Common myeloid progenitor, CD34-positive (primary cell): ENCODE results near the gene PPA1.
A peak's percentile ranks its signal among the peaks of the same experiment; 100 is the strongest.

Source experiments
- CTCF ChIA-PET: fragments of 350-600 bp; sonication (Branson Sonifier 250); formaldehyde crosslinking; loops from one replicate; lab custom pipeline; 2021; ENCODE audit warnings: antibody characterized with exemption; lab: Charles Lee
- POLR2A ChIA-PET: fragments of 350-600 bp; sonication (Branson Sonifier 250); formaldehyde crosslinking; loops from one replicate; lab custom pipeline; 2021; ENCODE audit warnings: antibody characterized with exemption; lab: Charles Lee
- DNase-seq, 3 donors: peaks; one replicate each; pipeline versions ENCODE4 v3.0.0 to v3.0.0-alpha.2; 2013
- H3K27ac ChIP-seq, 2 experiments: 1 replicate in 1 of 2; 2 replicates in 1 of 2; pipeline ENCODE4 v1.7.0; 2013; ENCODE audit warnings: inconsistent platforms in 2 of 2, low read length in 2 of 2, mild to moderate bottlenecking in 2 of 2, low read depth in 1 of 2, moderate library complexity in 1 of 2; ENCODE audit not compliant: severe bottlenecking in 2 of 2, insufficient read depth in 1 of 2, poor library complexity in 1 of 2
- H3K27me3 ChIP-seq, 5 experiments: replicated peaks in 2 of 5; 1 replicate in 3 of 5; 2 replicates in 2 of 5; pipeline versions ENCODE4 v1.6.1 to v1.7.0; 2013; ENCODE audit warnings: low read length in 4 of 5, mild to moderate bottlenecking in 2 of 5, moderate library complexity in 2 of 5, inconsistent platforms in 1 of 5; ENCODE audit not compliant: insufficient read depth in 5 of 5, control insufficient read depth in 4 of 5
- H3K36me3 ChIP-seq, 4 experiments: 1 replicate in 2 of 4; 2 replicates in 2 of 4; pipeline versions ENCODE4 v1.6.1 to v1.7.0; 2013; ENCODE audit warnings: low read length in 3 of 4, control low read depth in 1 of 4, mild to moderate bottlenecking in 1 of 4; ENCODE audit not compliant: control insufficient read depth in 4 of 4, insufficient read depth in 4 of 4
- H3K4me1 ChIP-seq, 4 experiments: 1 replicate in 3 of 4; 2 replicates in 1 of 4; pipeline versions ENCODE4 v1.6.1 to v1.7.1; 2013; ENCODE audit warnings: low read length in 3 of 4, mild to moderate bottlenecking in 3 of 4, control low read depth in 1 of 4, inconsistent platforms in 1 of 4, moderate library complexity in 1 of 4; ENCODE audit not compliant: control insufficient read depth in 4 of 4, insufficient read depth in 4 of 4; ENCODE audit errors: control extremely low read depth in 1 of 4
- H3K4me3 ChIP-seq, 7 experiments: 1 replicate in 4 of 7; 2 replicates in 3 of 7; pipeline versions ENCODE4 v1.5.1 to v1.7.0; 2013; ENCODE audit warnings: mild to moderate bottlenecking in 7 of 7, low read length in 6 of 7, moderate library complexity in 6 of 7, inconsistent platforms in 2 of 7, low read depth in 2 of 7, control low read depth in 1 of 7; ENCODE audit not compliant: insufficient read depth in 4 of 7, control insufficient read depth in 1 of 7; ENCODE audit errors: extremely low read depth in 1 of 7
- H3K9me3 ChIP-seq, 5 experiments: 1 replicate in 4 of 5; 2 replicates in 1 of 5; pipeline versions ENCODE4 v1.6.1 to v1.7.1; 2013; ENCODE audit warnings: low read length in 4 of 5, mild to moderate bottlenecking in 2 of 5, inconsistent platforms in 1 of 5, low read depth in 1 of 5, moderate library complexity in 1 of 5; ENCODE audit not compliant: control insufficient read depth in 4 of 5, insufficient read depth in 2 of 5; ENCODE audit errors: control extremely low read depth in 1 of 5
- WGBS: methylation state at CpG from one replicate; pipeline ENCODE4 v1.1.5; 2013; ENCODE audit not compliant: insufficient coverage; 5-methylcytosine and 5-hydroxymethylcytosine counted together

PPA1 gene

GRCh38 chr10:70233939-70234300, 691 bp upstream of the PPA1 start:
- POLR2A ChIA-PET, result interaction anchor here (1.1 kb wide), 1 partner anchor 63 kb away, joined by 3 read pairs; no protein-coding TSS in a partner anchor
- Histone ChIP-seq H3K36me3 (peaks cover 0 to 14% (median 2%) of the 10 kb centered on the region in 4 experiments), H3K9me3 (no peaks in the 10 kb centered on the region), H3K27me3 (no peaks in the 10 kb centered on the region), H3K4me1 (peaks cover 6 to 21% (median 19%) of the 10 kb centered on the region in 4 experiments), H3K27ac (peak overlapping the region in 1 of 2 experiments; percentile 49), H3K4me3 (peak overlapping the region in 6 of 7 experiments; percentile 57 to 88 (median 82))
- CTCF ChIA-PET, result interaction anchor here (1.2 to 3.0 kb wide), 2 partner anchors 12 to 131 kb away, joined by 4 to 16 read pairs; no protein-coding TSS in a partner anchor
- WGBS, result no CpG with 5 or more reads among the region's 8 CpGs
- no peak for DNase-seq

- H3K4me3 ChIP-seq, result peak overlapping the region; percentile 67 to 88 (median 79)
- peaks cover 6 to 21% (median 19%) of the 10 kb centered on the region in 4 experiments for H3K4me1 ChIP-seq
- no peaks in the 10 kb centered on the region for H3K27me3 ChIP-seq
- ChIA-PET POLR2A (interaction anchor here (0.6 to 1.1 kb wide), 2 partner anchors 40 to 62 kb away, joined by 3 to 5 read pairs; no protein-coding TSS in a partner anchor), CTCF (interaction anchor here (1.0 to 3.0 kb wide), 8 partner anchors 10 to 146 kb away, joined by 3 to 16 read pairs (median 5); no protein-coding TSS in a partner anchor)
- peak overlapping the region in 1 of 2 experiments; percentile 34 for H3K27ac ChIP-seq
- WGBS, result 0% methylated on average over 9 of the region's 18 CpGs
- peaks cover 0 to 25% (median 2%) of the 10 kb centered on the region in 4 experiments for H3K36me3 ChIP-seq
- no peaks in the 10 kb centered on the region for H3K9me3 ChIP-seq
- DNase-seq, result peak in 1 of 3 donors; percentile 9
Observed at GRCh38 chr10:70232859-70233108, 445 bp downstream of the PPA1 start.

GRCh38 chr10:70232155-70232858, 922 bp downstream of the PPA1 start:
- no peaks in the 10 kb centered on the region for H3K9me3 ChIP-seq
- peak overlapping the region in 1 of 2 experiments; percentile 34 for H3K27ac ChIP-seq
- ChIA-PET POLR2A (interaction anchor here (0.6 kb wide), 1 partner anchor 40 kb away, joined by 5 read pairs; no protein-coding TSS in a partner anchor), CTCF (interaction anchor here (1.0 to 3.0 kb wide), 11 partner anchors 11 to 146 kb away, joined by 3 to 16 read pairs (median 5); no protein-coding TSS in a partner anchor)
- H3K27me3 ChIP-seq, result no peaks in the 10 kb centered on the region
- under 1% methylated on average over 32 of the region's 39 CpGs for WGBS
- H3K36me3 ChIP-seq, result peaks cover 0 to 26% (median 3%) of the 10 kb centered on the region in 4 experiments
- H3K4me3 ChIP-seq, result peak overlapping the region; percentile 67 to 88 (median 79)
- peaks cover 6 to 21% (median 19%) of the 10 kb centered on the region in 4 experiments for H3K4me1 ChIP-seq
- peak in 2 of 3 donors; percentile 48 to 54 for DNase-seq

GRCh38 chr10:70228491-70228890, 4.7 kb downstream of the PPA1 start:
- Histone ChIP-seq H3K9me3 (no peaks in the 10 kb centered on the region), H3K27ac (no peak overlapping the region), H3K4me3 (no peak overlapping the region), H3K36me3 (peaks cover 0 to 35% (median 5%) of the 10 kb centered on the region in 4 experiments), H3K27me3 (no peaks in the 10 kb centered on the region), H3K4me1 (peaks cover 6 to 18% (median 17%) of the 10 kb centered on the region in 4 experiments)
- ChIA-PET CTCF (interaction anchor here (1.8 to 13.4 kb wide), 2 partner anchors 42 to 135 kb away, joined by 4 to 244 read pairs; no protein-coding TSS in a partner anchor), POLR2A (no interaction called here)
- DNase-seq, result no peak
- no CpG with 5 or more reads among the region's 1 CpG for WGBS

- H3K4me3 ChIP-seq, result no peak overlapping the region
- CTCF ChIA-PET, result interaction anchor here (0.9 to 13.4 kb wide), 3 partner anchors 18 to 136 kb away, joined by 3 to 244 read pairs (median 3); no protein-coding TSS in a partner anchor
- 100% methylated on average over 1 of the region's 3 CpGs for WGBS
- no peaks in the 10 kb centered on the region for H3K9me3 ChIP-seq
- POLR2A ChIA-PET, result no interaction called here
- DNase-seq, result no peak
- H3K36me3 ChIP-seq, result peaks cover 0 to 35% (median 5%) of the 10 kb centered on the region in 4 experiments
- peaks cover 6 to 14% (median 11%) of the 10 kb centered on the region in 4 experiments for H3K4me1 ChIP-seq
- H3K27me3 ChIP-seq, result no peaks in the 10 kb centered on the region
- H3K27ac ChIP-seq, result no peak overlapping the region
Observed at GRCh38 chr10:70227548-70228320, 5.5 kb downstream of the PPA1 start.

GRCh38 chr10:70223728-70224127, 9.5 kb downstream of the PPA1 start:
- H3K36me3 ChIP-seq, result peaks cover 0 to 20% (median 3%) of the 10 kb centered on the region in 4 experiments
- peaks cover 0 to 3% (median 0%) of the 10 kb centered on the region in 4 experiments for H3K4me1 ChIP-seq
- H3K27me3 ChIP-seq, result no peaks in the 10 kb centered on the region
- DNase-seq, result no peak
- H3K4me3 ChIP-seq, result no peak overlapping the region
- no peaks in the 10 kb centered on the region for H3K9me3 ChIP-seq
- CTCF ChIA-PET, result interaction anchor here (1.1 to 13.4 kb wide), 3 partner anchors 140 to 237 kb away, joined by 3 to 244 read pairs (median 3); no protein-coding TSS in a partner anchor
- POLR2A ChIA-PET, result no interaction called here
- no peak overlapping the region for H3K27ac ChIP-seq
- whole genome bisulfite sequencing, result 95% methylated on average over 2 of the region's 2 CpGs
